Measurements from ENCODE around the gene POLR3H.

The POLR3H gene

GRCh38 chr22:41548830-41549211 is 4.6 kb upstream of the POLR3H start:
- Histone ChIP-seq H3K4me3 (ENCODE audit: low read length) (no peak overlapping the region), H3K4me2 (ENCODE audit: low read length) (no peak overlapping the region), H3K27me3 (ENCODE audit: control insufficient read depth, insufficient read depth, low read length) (no peaks in the 10 kb centered on the region), H3K4me1 (ENCODE audit: control insufficient read depth, insufficient read depth, low read length) (peaks cover 9% of the 10 kb centered on the region), H3K36me3 (ENCODE audit: insufficient read depth, low read length) (no peaks in the 10 kb centered on the region), H3K9ac (ENCODE audit: low read depth, low read length) (no peak overlapping the region), H3K9me3 (replicated peaks; ENCODE audit: low read length) (no peaks in the 10 kb centered on the region)

- Histone ChIP-seq H3K4me3 (ENCODE audit: low read length) (peak overlapping the region; percentile 94), H3K4me1 (ENCODE audit: control insufficient read depth, insufficient read depth, low read length) (peaks cover 27% of the 10 kb centered on the region), H3K9me3 (replicated peaks; ENCODE audit: low read length) (no peaks in the 10 kb centered on the region), H3K4me2 (ENCODE audit: low read length) (peak overlapping the region; percentile 99), H3K9ac (ENCODE audit: low read depth, low read length) (peak overlapping the region; percentile 33), H3K27me3 (ENCODE audit: control insufficient read depth, insufficient read depth, low read length) (no peaks in the 10 kb centered on the region), H3K36me3 (ENCODE audit: insufficient read depth, low read length) (no peaks in the 10 kb centered on the region)
These were observed 604 bp upstream of the POLR3H start for GRCh38 chr22:41544671-41545476.

- no peaks in the 10 kb centered on the region for H3K9me3 ChIP-seq (replicated peaks; ENCODE audit: low read length)
- no peak overlapping the region for H3K9ac ChIP-seq (ENCODE audit: low read depth, low read length)
- H3K36me3 ChIP-seq (ENCODE audit: insufficient read depth, low read length), result peaks cover 9% of the 10 kb centered on the region
- peak overlapping the region; percentile 99 for H3K4me2 ChIP-seq (ENCODE audit: low read length)
- no peaks in the 10 kb centered on the region for H3K27me3 ChIP-seq (ENCODE audit: control insufficient read depth, insufficient read depth, low read length)
- H3K4me1 ChIP-seq (ENCODE audit: control insufficient read depth, insufficient read depth, low read length), result peaks cover 35% of the 10 kb centered on the region
- H3K4me3 ChIP-seq (ENCODE audit: low read length), result no peak overlapping the region
These were observed 2.0 kb downstream of the POLR3H start for GRCh38 chr22:41542224-41542623.

GRCh38 chr22:41541484-41541883 is 2.8 kb downstream of the POLR3H start:
- Histone ChIP-seq H3K27me3 (ENCODE audit: control insufficient read depth, insufficient read depth, low read length) (no peaks in the 10 kb centered on the region), H3K4me1 (ENCODE audit: control insufficient read depth, insufficient read depth, low read length) (peaks cover 35% of the 10 kb centered on the region), H3K4me3 (ENCODE audit: low read length) (no peak overlapping the region), H3K36me3 (ENCODE audit: insufficient read depth, low read length) (peaks cover 13% of the 10 kb centered on the region), H3K9ac (ENCODE audit: low read depth, low read length) (no peak overlapping the region), H3K4me2 (ENCODE audit: low read length) (peak overlapping the region; percentile 32), H3K9me3 (replicated peaks; ENCODE audit: low read length) (no peaks in the 10 kb centered on the region)

GRCh38 chr22:41540365-41540764 is 3.9 kb downstream of the POLR3H start:
- no peak overlapping the region for H3K4me3 ChIP-seq (ENCODE audit: low read length)
- peaks cover 35% of the 10 kb centered on the region for H3K4me1 ChIP-seq (ENCODE audit: control insufficient read depth, insufficient read depth, low read length)
- no peaks in the 10 kb centered on the region for H3K27me3 ChIP-seq (ENCODE audit: control insufficient read depth, insufficient read depth, low read length)
- H3K9me3 ChIP-seq (replicated peaks; ENCODE audit: low read length), result no peaks in the 10 kb centered on the region
- no peak overlapping the region for H3K9ac ChIP-seq (ENCODE audit: low read depth, low read length)
- H3K4me2 ChIP-seq (ENCODE audit: low read length), result no peak overlapping the region
- peaks cover 13% of the 10 kb centered on the region for H3K36me3 ChIP-seq (ENCODE audit: insufficient read depth, low read length)

- Histone ChIP-seq H3K9me3 (replicated peaks; ENCODE audit: low read length) (no peaks in the 10 kb centered on the region), H3K4me3 (ENCODE audit: low read length) (no peak overlapping the region), H3K9ac (ENCODE audit: low read depth, low read length) (no peak overlapping the region), H3K27me3 (ENCODE audit: control insufficient read depth, insufficient read depth, low read length) (no peaks in the 10 kb centered on the region), H3K36me3 (ENCODE audit: insufficient read depth, low read length) (peaks cover 13% of the 10 kb centered on the region), H3K4me1 (ENCODE audit: control insufficient read depth, insufficient read depth, low read length) (peaks cover 34% of the 10 kb centered on the region), H3K4me2 (ENCODE audit: low read length) (no peak overlapping the region)
These were observed 4.3 kb downstream of the POLR3H start for GRCh38 chr22:41540006-41540315.

GRCh38 chr22:41539146-41540005 is 4.9 kb downstream of the POLR3H start:
- Histone ChIP-seq H3K9ac (ENCODE audit: low read depth, low read length) (no peak overlapping the region), H3K4me3 (ENCODE audit: low read length) (no peak overlapping the region), H3K27me3 (ENCODE audit: control insufficient read depth, insufficient read depth, low read length) (no peaks in the 10 kb centered on the region), H3K36me3 (ENCODE audit: insufficient read depth, low read length) (peaks cover 13% of the 10 kb centered on the region), H3K4me2 (ENCODE audit: low read length) (no peak overlapping the region), H3K9me3 (replicated peaks; ENCODE audit: low read length) (no peaks in the 10 kb centered on the region), H3K4me1 (ENCODE audit: control insufficient read depth, insufficient read depth, low read length) (peaks cover 29% of the 10 kb centered on the region)

GRCh38 chr22:41538583-41538982 is 5.7 kb downstream of the POLR3H start:
- peaks cover 29% of the 10 kb centered on the region for H3K4me1 ChIP-seq (ENCODE audit: control insufficient read depth, insufficient read depth, low read length)
- H3K4me2 ChIP-seq (ENCODE audit: low read length), result no peak overlapping the region
- peaks cover 20% of the 10 kb centered on the region for H3K36me3 ChIP-seq (ENCODE audit: insufficient read depth, low read length)
- no peaks in the 10 kb centered on the region for H3K9me3 ChIP-seq (replicated peaks; ENCODE audit: low read length)
- no peak overlapping the region for H3K4me3 ChIP-seq (ENCODE audit: low read length)
- no peak overlapping the region for H3K9ac ChIP-seq (ENCODE audit: low read depth, low read length)
- H3K27me3 ChIP-seq (ENCODE audit: control insufficient read depth, insufficient read depth, low read length), result no peaks in the 10 kb centered on the region

- Histone ChIP-seq H3K4me3 (ENCODE audit: low read length) (no peak overlapping the region), H3K27me3 (ENCODE audit: control insufficient read depth, insufficient read depth, low read length) (no peaks in the 10 kb centered on the region), H3K36me3 (ENCODE audit: insufficient read depth, low read length) (peaks cover 26% of the 10 kb centered on the region), H3K4me1 (ENCODE audit: control insufficient read depth, insufficient read depth, low read length) (peaks cover 19% of the 10 kb centered on the region), H3K9ac (ENCODE audit: low read depth, low read length) (no peak overlapping the region), H3K9me3 (replicated peaks; ENCODE audit: low read length) (no peaks in the 10 kb centered on the region), H3K4me2 (ENCODE audit: low read length) (no peak overlapping the region)
These were observed 7.1 kb downstream of the POLR3H start for GRCh38 chr22:41537203-41537602.

- no peaks in the 10 kb centered on the region for H3K27me3 ChIP-seq (ENCODE audit: control insufficient read depth, insufficient read depth, low read length)
- no peaks in the 10 kb centered on the region for H3K9me3 ChIP-seq (replicated peaks; ENCODE audit: low read length)
- H3K4me2 ChIP-seq (ENCODE audit: low read length), result no peak overlapping the region
- peaks cover 46% of the 10 kb centered on the region for H3K36me3 ChIP-seq (ENCODE audit: insufficient read depth, low read length)
- no peak overlapping the region for H3K9ac ChIP-seq (ENCODE audit: low read depth, low read length)
- H3K4me1 ChIP-seq (ENCODE audit: control insufficient read depth, insufficient read depth, low read length), result peaks cover 11% of the 10 kb centered on the region
- no peak overlapping the region for H3K4me3 ChIP-seq (ENCODE audit: low read length)
These were observed 9.0 kb downstream of the POLR3H start for GRCh38 chr22:41535244-41535643.

GRCh38 chr22:41534219-41534618 is 10.1 kb downstream of the POLR3H start:
- Histone ChIP-seq H3K9me3 (replicated peaks; ENCODE audit: low read length) (no peaks in the 10 kb centered on the region), H3K4me3 (ENCODE audit: low read length) (no peak overlapping the region), H3K9ac (ENCODE audit: low read depth, low read length) (no peak overlapping the region), H3K27me3 (ENCODE audit: control insufficient read depth, insufficient read depth, low read length) (no peaks in the 10 kb centered on the region), H3K36me3 (ENCODE audit: insufficient read depth, low read length) (peaks cover 45% of the 10 kb centered on the region), H3K4me1 (ENCODE audit: control insufficient read depth, insufficient read depth, low read length) (peaks cover under 1% of the 10 kb centered on the region), H3K4me2 (ENCODE audit: low read length) (no peak overlapping the region)
